Stimulated activated CD8-positive, alpha-beta memory T cell treated with anti-CD3 and anti-CD28 coated beads, Interleukin-15, amount 100 ng/mL, for 4 hours (primary cell): ENCODE results near the gene MAP10.

Source experiments
- DNase-seq, 2 donors: peaks; one replicate each; pipeline ENCODE4 v3.0.0-alpha.2; 2020; ENCODE audit warnings: low read depth in 2 of 2

Gene MAP10

DNA sequence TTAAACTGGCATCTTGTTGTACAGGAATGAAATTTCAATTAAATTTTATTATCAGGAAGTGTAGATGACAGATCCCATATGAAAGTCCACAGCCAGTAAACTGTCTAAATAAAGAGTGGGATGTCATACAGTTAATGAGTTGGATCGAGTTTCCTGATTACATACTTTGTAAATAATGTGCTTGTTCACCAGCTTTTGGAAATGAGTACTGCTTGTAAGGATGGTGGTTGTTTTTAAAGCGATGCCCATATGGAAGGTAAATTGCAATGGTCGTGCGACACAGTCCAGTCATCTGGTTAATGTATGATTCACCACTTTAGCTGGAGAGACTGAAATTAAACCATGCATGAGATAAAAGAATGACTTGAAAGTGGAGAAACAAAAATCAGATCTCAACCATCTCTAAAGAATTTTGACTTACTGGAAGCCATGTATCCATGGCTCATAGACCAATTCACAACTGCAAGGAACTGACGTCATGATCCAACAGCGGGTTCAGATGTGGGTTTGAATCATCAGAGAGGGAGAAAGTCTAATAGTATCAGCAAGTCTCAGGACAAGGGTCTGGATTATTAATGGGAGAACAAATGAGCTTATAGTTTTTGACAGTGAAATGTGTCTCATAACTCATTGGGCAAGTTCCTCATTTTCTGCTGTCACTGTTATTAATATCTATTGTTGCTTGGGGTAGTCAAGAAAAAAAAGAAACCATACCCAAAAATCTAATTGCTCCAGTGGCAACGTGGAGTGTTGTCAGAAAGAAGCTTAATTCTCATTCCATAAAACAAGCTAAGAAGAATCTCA is 49.0 kb downstream of the MAP10 start:
- DNase-seq = no peak

- no peak for DNase-seq
Observed at GRCh38 chr1:232854798-232855159, 49.6 kb downstream of the MAP10 start.

DNA sequence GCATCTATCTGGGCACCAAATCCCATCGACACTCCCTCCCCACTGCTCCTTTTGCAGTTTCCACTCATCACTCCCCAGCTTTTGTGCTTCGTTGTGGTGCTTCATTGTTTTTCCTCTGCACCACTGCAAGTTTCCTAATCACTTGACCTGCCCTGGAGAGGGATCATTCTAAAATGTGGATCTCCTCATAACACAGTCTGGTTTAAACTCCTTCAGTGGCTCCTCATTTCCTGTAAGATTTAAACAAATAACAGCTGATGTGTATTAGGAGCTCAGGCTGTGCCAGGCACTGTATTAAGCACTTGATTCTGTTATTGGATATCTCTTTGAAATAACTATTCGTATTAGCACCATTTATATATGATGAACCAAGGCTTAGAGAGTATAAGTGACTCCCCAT is 51.3 kb downstream of the MAP10 start:
- no peak for DNase-seq
